ENCODE results near the gene DEPDC5.

The DEPDC5 gene

GRCh38 chr22:31816750-31817149 lies 62.9 kb downstream of the DEPDC5 start:
- peaks cover 83% of the 10 kb centered on the region for H3K36me3 ChIP-seq (ENCODE audit: insufficient read depth, low read length)
- no peak overlapping the region for H3K4me3 ChIP-seq (ENCODE audit: low read length)
- 96% methylated on average over 4 of the region's 4 CpGs for WGBS
- no peaks in the 10 kb centered on the region for H3K27me3 ChIP-seq (ENCODE audit: insufficient read depth, low read length)
- no peak overlapping the region for H3K27ac ChIP-seq (ENCODE audit: low read depth, low read length)
- H3K4me1 ChIP-seq (ENCODE audit: insufficient read depth, low read length): no peaks in the 10 kb centered on the region
- no peaks in the 10 kb centered on the region for H3K9me3 ChIP-seq (ENCODE audit: insufficient read depth, low read depth, low read length)
- H3K9ac ChIP-seq (ENCODE audit: low read depth, low read length): no peak overlapping the region

- Histone ChIP-seq H3K27me3 (ENCODE audit: insufficient read depth, low read length) (no peaks in the 10 kb centered on the region), H3K36me3 (ENCODE audit: insufficient read depth, low read length) (peaks cover 93% of the 10 kb centered on the region)
Measured at GRCh38 chr22:31818481-31819392, 64.9 kb downstream of the DEPDC5 start.

GRCh38 chr22:31820655-31821054 lies 66.8 kb downstream of the DEPDC5 start:
- 87% methylated on average over 3 of the region's 3 CpGs for WGBS
- Histone ChIP-seq H3K9ac (ENCODE audit: low read depth, low read length) (no peak overlapping the region), H3K4me1 (ENCODE audit: insufficient read depth, low read length) (no peaks in the 10 kb centered on the region), H3K36me3 (ENCODE audit: insufficient read depth, low read length) (peaks cover 82% of the 10 kb centered on the region), H3K9me3 (ENCODE audit: insufficient read depth, low read depth, low read length) (no peaks in the 10 kb centered on the region), H3K27ac (ENCODE audit: low read depth, low read length) (no peak overlapping the region), H3K4me3 (ENCODE audit: low read length) (no peak overlapping the region), H3K27me3 (ENCODE audit: insufficient read depth, low read length) (no peaks in the 10 kb centered on the region)

More at GRCh38 chr22:31818481-31819392, 64.9 kb downstream of the DEPDC5 start:
- Histone ChIP-seq H3K4me3 (ENCODE audit: low read length) (no peak overlapping the region), H3K4me1 (ENCODE audit: insufficient read depth, low read length) (no peaks in the 10 kb centered on the region), H3K9ac (ENCODE audit: low read depth, low read length) (no peak overlapping the region), H3K27ac (ENCODE audit: low read depth, low read length) (no peak overlapping the region), H3K9me3 (ENCODE audit: insufficient read depth, low read depth, low read length) (no peaks in the 10 kb centered on the region)
- 92% methylated on average over 10 of the region's 10 CpGs for WGBS

- no peaks in the 10 kb centered on the region for H3K9me3 ChIP-seq (ENCODE audit: insufficient read depth, low read depth, low read length)
- H3K9ac ChIP-seq (ENCODE audit: low read depth, low read length): no peak overlapping the region
- H3K27me3 ChIP-seq (ENCODE audit: insufficient read depth, low read length): no peaks in the 10 kb centered on the region
- no peaks in the 10 kb centered on the region for H3K4me1 ChIP-seq (ENCODE audit: insufficient read depth, low read length)
- no peak overlapping the region for H3K27ac ChIP-seq (ENCODE audit: low read depth, low read length)
- WGBS: 87% methylated on average over 1 of the region's 1 CpG
- H3K4me3 ChIP-seq (ENCODE audit: low read length): no peak overlapping the region
- H3K36me3 ChIP-seq (ENCODE audit: insufficient read depth, low read length): peaks cover 79% of the 10 kb centered on the region
Measured at GRCh38 chr22:31821572-31821971, 67.8 kb downstream of the DEPDC5 start.

GRCh38 chr22:31822523-31822922 lies 68.7 kb downstream of the DEPDC5 start:
- no peak overlapping the region for H3K9ac ChIP-seq (ENCODE audit: low read depth, low read length)
- H3K4me1 ChIP-seq (ENCODE audit: insufficient read depth, low read length): no peaks in the 10 kb centered on the region
- WGBS: 95% methylated on average over 4 of the region's 4 CpGs
- H3K36me3 ChIP-seq (ENCODE audit: insufficient read depth, low read length): peaks cover 78% of the 10 kb centered on the region
- no peak overlapping the region for H3K27ac ChIP-seq (ENCODE audit: low read depth, low read length)
- H3K27me3 ChIP-seq (ENCODE audit: insufficient read depth, low read length): no peaks in the 10 kb centered on the region
- H3K4me3 ChIP-seq (ENCODE audit: low read length): no peak overlapping the region
- no peaks in the 10 kb centered on the region for H3K9me3 ChIP-seq (ENCODE audit: insufficient read depth, low read depth, low read length)

- Histone ChIP-seq H3K4me3 (ENCODE audit: low read length) (no peak overlapping the region), H3K36me3 (ENCODE audit: insufficient read depth, low read length) (peaks cover 55% of the 10 kb centered on the region), H3K9me3 (ENCODE audit: insufficient read depth, low read depth, low read length) (no peaks in the 10 kb centered on the region), H3K27me3 (ENCODE audit: insufficient read depth, low read length) (no peaks in the 10 kb centered on the region), H3K4me1 (ENCODE audit: insufficient read depth, low read length) (no peaks in the 10 kb centered on the region), H3K27ac (ENCODE audit: low read depth, low read length) (no peak overlapping the region), H3K9ac (ENCODE audit: low read depth, low read length) (no peak overlapping the region)
- 89% methylated on average over 2 of the region's 2 CpGs for WGBS
Measured at GRCh38 chr22:31825513-31825912, 71.7 kb downstream of the DEPDC5 start.

GRCh38 chr22:31826443-31826842 lies 72.6 kb downstream of the DEPDC5 start:
- Histone ChIP-seq H3K9me3 (ENCODE audit: insufficient read depth, low read depth, low read length) (no peaks in the 10 kb centered on the region), H3K4me3 (ENCODE audit: low read length) (no peak overlapping the region), H3K36me3 (ENCODE audit: insufficient read depth, low read length) (peaks cover 49% of the 10 kb centered on the region), H3K27ac (ENCODE audit: low read depth, low read length) (no peak overlapping the region), H3K27me3 (ENCODE audit: insufficient read depth, low read length) (no peaks in the 10 kb centered on the region), H3K9ac (ENCODE audit: low read depth, low read length) (no peak overlapping the region), H3K4me1 (ENCODE audit: insufficient read depth, low read length) (no peaks in the 10 kb centered on the region)
- 95% methylated on average over 5 of the region's 6 CpGs for WGBS

GRCh38 chr22:31828739-31829138 lies 74.9 kb downstream of the DEPDC5 start:
- Histone ChIP-seq H3K9me3 (ENCODE audit: insufficient read depth, low read depth, low read length) (no peaks in the 10 kb centered on the region), H3K36me3 (ENCODE audit: insufficient read depth, low read length) (peaks cover 33% of the 10 kb centered on the region), H3K4me1 (ENCODE audit: insufficient read depth, low read length) (no peaks in the 10 kb centered on the region), H3K27ac (ENCODE audit: low read depth, low read length) (no peak overlapping the region), H3K4me3 (ENCODE audit: low read length) (no peak overlapping the region), H3K27me3 (ENCODE audit: insufficient read depth, low read length) (no peaks in the 10 kb centered on the region), H3K9ac (ENCODE audit: low read depth, low read length) (no peak overlapping the region)
- 97% methylated on average over 4 of the region's 5 CpGs for WGBS

- H3K27ac ChIP-seq (ENCODE audit: low read depth, low read length): no peak overlapping the region
- H3K36me3 ChIP-seq (ENCODE audit: insufficient read depth, low read length): peaks cover 36% of the 10 kb centered on the region
- no peak overlapping the region for H3K9ac ChIP-seq (ENCODE audit: low read depth, low read length)
- no peaks in the 10 kb centered on the region for H3K9me3 ChIP-seq (ENCODE audit: insufficient read depth, low read depth, low read length)
- no peaks in the 10 kb centered on the region for H3K27me3 ChIP-seq (ENCODE audit: insufficient read depth, low read length)
- no peak overlapping the region for H3K4me3 ChIP-seq (ENCODE audit: low read length)
- 92% methylated on average over 1 of the region's 1 CpG for WGBS
- no peaks in the 10 kb centered on the region for H3K4me1 ChIP-seq (ENCODE audit: insufficient read depth, low read length)
Measured at GRCh38 chr22:31829505-31829904, 75.7 kb downstream of the DEPDC5 start.

- Histone ChIP-seq H3K4me3 (ENCODE audit: low read length) (no peak overlapping the region), H3K9me3 (ENCODE audit: insufficient read depth, low read depth, low read length) (no peaks in the 10 kb centered on the region), H3K27me3 (ENCODE audit: insufficient read depth, low read length) (no peaks in the 10 kb centered on the region), H3K27ac (ENCODE audit: low read depth, low read length) (no peak overlapping the region), H3K9ac (ENCODE audit: low read depth, low read length) (no peak overlapping the region), H3K36me3 (ENCODE audit: insufficient read depth, low read length) (peaks cover 41% of the 10 kb centered on the region), H3K4me1 (ENCODE audit: insufficient read depth, low read length) (no peaks in the 10 kb centered on the region)
- WGBS: no CpG with 5 or more reads among the region's 1 CpG
Measured at GRCh38 chr22:31830721-31831070, 76.9 kb downstream of the DEPDC5 start.

- H3K4me1 ChIP-seq (ENCODE audit: insufficient read depth, low read length): no peaks in the 10 kb centered on the region
- WGBS: 94% methylated on average over 1 of the region's 1 CpG
- H3K36me3 ChIP-seq (ENCODE audit: insufficient read depth, low read length): peaks cover 36% of the 10 kb centered on the region
- H3K4me3 ChIP-seq (ENCODE audit: low read length): no peak overlapping the region
- no peak overlapping the region for H3K27ac ChIP-seq (ENCODE audit: low read depth, low read length)
- H3K27me3 ChIP-seq (ENCODE audit: insufficient read depth, low read length): no peaks in the 10 kb centered on the region
- H3K9ac ChIP-seq (ENCODE audit: low read depth, low read length): 0 out of 2 replicates have a peak overlapping the region, but pooled peaks have one; percentile 18
- H3K9me3 ChIP-seq (ENCODE audit: insufficient read depth, low read depth, low read length): no peaks in the 10 kb centered on the region
Measured at GRCh38 chr22:31833930-31834329, 80.1 kb downstream of the DEPDC5 start.
